Retinal pigment epithelial cell (primary cell): ENCODE measurements around the gene DCAF5.
"Not testable (repeated sequence)": the region's sequence is repeated elsewhere in the genome, so short reads cannot be mapped to it uniquely, and the experiment has no call there.

Experiments
- DNase-seq: peaks from one replicate; pipeline ENCODE4 v3.0.0-alpha.2; 2010; ENCODE audit warnings: low read depth
- H3K4me3 ChIP-seq: 2 replicates; pipeline ENCODE4 v1.5.1; 2011; ENCODE audit warnings: mild to moderate bottlenecking, low read length, control low read depth, moderate library complexity
- TF ChIP-seq, protein P1 (sequence below): conservative IDR thresholded peaks from 2 replicates; pipeline ENCODE4 v1.5.1; 2011; ENCODE audit warnings: low read depth, low read length, control low read depth, inconsistent platforms

DCAF5 gene, protein sequence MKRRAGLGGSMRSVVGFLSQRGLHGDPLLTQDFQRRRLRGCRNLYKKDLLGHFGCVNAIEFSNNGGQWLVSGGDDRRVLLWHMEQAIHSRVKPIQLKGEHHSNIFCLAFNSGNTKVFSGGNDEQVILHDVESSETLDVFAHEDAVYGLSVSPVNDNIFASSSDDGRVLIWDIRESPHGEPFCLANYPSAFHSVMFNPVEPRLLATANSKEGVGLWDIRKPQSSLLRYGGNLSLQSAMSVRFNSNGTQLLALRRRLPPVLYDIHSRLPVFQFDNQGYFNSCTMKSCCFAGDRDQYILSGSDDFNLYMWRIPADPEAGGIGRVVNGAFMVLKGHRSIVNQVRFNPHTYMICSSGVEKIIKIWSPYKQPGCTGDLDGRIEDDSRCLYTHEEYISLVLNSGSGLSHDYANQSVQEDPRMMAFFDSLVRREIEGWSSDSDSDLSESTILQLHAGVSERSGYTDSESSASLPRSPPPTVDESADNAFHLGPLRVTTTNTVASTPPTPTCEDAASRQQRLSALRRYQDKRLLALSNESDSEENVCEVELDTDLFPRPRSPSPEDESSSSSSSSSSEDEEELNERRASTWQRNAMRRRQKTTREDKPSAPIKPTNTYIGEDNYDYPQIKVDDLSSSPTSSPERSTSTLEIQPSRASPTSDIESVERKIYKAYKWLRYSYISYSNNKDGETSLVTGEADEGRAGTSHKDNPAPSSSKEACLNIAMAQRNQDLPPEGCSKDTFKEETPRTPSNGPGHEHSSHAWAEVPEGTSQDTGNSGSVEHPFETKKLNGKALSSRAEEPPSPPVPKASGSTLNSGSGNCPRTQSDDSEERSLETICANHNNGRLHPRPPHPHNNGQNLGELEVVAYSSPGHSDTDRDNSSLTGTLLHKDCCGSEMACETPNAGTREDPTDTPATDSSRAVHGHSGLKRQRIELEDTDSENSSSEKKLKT

DNA sequence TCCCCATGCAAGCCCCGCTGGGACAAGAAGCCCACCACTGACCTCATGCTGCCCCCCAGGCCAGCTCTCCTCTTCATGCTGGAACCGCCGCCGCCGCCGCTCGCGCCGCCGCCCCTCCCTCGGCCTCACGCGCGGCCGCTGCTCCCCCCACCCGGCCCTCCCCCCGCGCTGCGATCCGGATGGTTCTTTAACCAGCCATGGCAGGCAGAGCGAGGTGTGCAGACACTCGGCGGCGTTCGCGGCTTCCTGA lies at the start of gene DCAF5:
Gene DCAF5 (minus strand): TSS at position 218 of the 250 bp plus-strand sequence. CDS start 141 bp downstream, at position 77.
- TF ChIP-seq, protein P1, sequence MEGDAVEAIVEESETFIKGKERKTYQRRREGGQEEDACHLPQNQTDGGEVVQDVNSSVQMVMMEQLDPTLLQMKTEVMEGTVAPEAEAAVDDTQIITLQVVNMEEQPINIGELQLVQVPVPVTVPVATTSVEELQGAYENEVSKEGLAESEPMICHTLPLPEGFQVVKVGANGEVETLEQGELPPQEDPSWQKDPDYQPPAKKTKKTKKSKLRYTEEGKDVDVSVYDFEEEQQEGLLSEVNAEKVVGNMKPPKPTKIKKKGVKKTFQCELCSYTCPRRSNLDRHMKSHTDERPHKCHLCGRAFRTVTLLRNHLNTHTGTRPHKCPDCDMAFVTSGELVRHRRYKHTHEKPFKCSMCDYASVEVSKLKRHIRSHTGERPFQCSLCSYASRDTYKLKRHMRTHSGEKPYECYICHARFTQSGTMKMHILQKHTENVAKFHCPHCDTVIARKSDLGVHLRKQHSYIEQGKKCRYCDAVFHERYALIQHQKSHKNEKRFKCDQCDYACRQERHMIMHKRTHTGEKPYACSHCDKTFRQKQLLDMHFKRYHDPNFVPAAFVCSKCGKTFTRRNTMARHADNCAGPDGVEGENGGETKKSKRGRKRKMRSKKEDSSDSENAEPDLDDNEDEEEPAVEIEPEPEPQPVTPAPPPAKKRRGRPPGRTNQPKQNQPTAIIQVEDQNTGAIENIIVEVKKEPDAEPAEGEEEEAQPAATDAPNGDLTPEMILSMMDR: no peak
- DNase-seq: no peak
- peak within 1 kb of the TSS; percentile 89 for H3K4me3 ChIP-seq

DNA sequence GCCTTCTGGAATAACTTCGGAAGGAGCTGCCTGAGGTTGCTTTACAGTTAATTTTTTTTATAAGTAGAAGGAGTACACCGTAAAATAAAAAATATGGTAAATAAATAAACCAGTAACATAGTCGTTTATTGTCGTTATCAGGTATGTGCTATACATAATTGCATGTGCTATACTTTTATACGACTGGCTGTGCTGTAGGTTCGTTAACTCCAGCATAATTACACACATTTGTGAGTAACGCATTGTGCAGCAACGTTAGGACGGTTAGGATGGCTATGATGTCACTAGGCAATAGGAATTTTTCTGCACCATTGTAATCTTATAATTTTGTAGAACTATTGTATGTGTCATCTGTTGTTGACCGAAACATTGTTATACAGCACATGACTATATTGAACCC lies 46.9 kb upstream of the DCAF5 start:
- no peak overlapping the region for H3K4me3 ChIP-seq
- no peak for DNase-seq
- TF ChIP-seq, protein P1: no peak

DNA sequence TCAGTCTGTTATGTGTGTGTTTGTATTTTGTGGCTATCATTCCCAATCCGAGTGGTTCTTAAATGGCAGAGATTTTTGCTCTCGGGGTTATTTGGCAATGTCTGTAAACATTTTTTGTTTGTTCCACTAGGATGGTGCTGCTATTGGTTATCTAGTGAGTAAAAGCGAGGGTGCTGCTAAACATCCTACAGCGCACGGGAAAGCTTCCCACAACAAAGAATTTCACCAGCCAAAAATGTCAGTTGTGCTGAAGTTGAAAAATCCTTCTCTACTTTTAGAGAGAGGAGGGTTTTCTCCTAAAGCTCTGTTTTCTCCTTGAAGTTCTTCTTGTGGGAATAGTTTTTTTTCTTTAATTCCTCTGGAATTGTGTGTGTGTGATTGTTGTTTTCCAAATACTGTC lies 40.8 kb upstream of the DCAF5 start:
- no peak overlapping the region for H3K4me3 ChIP-seq
- TF ChIP-seq, protein P1: no peak
- no peak for DNase-seq

DNA sequence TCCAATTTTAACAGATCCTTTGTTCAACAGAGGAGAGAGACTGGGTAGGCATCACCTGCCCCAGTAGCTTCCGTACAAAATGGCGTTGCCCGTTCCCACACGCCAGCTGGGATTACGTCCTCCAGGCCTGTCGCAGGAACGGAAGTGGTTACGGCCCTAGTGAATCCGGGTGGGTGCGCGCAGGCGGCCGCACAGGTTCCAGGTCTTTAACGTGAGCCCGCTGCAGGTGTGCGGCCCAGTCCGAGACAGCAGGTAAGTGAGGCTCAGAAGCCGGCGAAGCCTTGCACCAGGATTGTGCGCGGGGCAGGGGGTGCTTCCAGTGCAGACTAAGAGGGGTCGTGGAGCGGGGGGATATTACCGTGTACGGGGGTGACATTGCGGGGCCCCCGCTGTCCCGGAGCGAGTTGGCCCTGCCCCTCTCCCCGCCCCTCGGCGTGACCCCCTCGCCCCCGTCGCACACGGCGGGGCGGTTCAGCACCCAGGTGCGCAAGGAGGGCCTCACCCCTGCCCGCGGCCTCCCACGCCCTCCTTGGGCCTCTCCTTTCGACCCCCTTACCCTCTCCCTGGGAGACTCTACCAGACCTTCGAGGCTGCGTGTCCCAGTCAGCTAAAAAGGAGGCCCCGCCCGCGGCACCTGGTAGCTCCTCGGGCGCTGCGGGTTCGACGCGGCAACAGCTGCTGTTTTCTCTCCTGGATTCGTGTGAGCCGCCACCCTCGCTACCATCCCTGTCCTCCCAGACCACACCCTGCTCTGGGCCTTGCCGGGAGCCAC lies 38.6 kb upstream of the DCAF5 start, which contains the start of gene EXD2:
Gene EXD2 (plus strand): TSS at position 159 of the 772 bp plus-strand sequence. CDS start 17,973 bp downstream, outside the sequence.
- peak; percentile 45 for DNase-seq
- TF ChIP-seq, protein P1: no peak
- H3K4me3 ChIP-seq: peak within 1 kb of the TSS; percentile 86

DNA sequence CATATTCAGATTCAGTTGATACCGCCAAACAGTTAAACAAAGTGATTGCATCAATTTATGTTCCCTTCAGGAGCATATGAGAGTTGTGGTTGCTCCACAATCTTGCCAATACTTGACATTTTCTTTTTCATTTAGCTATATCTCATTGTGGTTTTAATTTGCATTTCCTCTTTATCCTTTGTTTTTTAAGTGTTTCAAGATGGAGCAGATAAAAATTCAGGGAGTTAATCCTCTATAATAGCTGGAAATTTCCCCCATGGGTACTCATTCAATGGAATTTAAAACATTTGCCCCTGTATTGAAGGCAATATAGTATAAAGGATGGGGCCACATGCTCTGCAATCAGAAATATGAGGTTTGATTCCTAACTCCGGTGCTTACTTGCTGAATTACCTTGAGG lies 37.3 kb upstream of the DCAF5 start:
- no peak for DNase-seq
- H3K4me3 ChIP-seq: no peak overlapping the region
- TF ChIP-seq, protein P1: no peak

DNA sequence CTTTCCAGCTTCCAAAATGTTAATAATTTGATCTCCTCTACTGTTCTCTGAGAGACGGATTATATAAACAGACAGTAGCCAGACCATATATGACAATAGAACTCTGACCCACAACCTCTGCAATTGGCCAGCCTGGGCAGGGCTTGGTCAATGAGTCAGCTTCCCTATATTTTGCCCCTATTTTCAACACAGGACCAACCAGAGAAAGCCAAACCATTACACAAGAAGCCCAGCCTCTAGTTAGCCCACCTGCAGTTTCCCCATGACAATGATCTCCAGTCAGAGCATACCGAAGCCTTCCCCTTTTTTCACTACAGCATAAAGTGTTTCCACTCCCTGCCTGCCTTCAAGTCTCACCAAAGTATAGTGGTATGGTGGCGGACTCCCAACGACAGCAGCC lies 30.8 kb upstream of the DCAF5 start:
- TF ChIP-seq, protein P1: no peak
- no peak for DNase-seq
- no peak overlapping the region for H3K4me3 ChIP-seq

DNA sequence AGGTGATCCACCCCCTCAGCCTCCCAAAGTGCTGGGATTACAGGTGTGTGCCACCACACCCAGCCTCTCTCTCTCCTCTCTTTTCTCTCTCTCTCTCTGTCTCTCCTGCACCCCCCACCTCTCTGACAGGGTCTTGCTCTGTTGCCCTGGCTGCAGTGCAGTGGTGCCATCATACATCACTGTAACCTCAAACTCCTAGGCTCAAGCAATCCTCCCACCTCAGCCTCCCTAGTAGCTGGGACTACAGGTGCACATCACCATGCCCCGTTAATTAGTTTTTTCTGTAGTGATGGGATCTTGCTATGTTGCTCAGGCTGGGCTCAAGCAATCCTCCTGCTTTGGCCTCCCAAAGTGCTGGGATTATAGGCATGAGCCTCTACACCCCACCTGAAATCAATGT lies 29.7 kb upstream of the DCAF5 start:
- DNase-seq, H3K4me3 ChIP-seq: not testable (repeated sequence)
